Left lobe of liver (tissue), 2 donors: ENCODE data around the gene FAM120B. TPM values are rescaled to one million over a fixed set of nuclear protein-coding genes. Genes with fewer than 3 reads are reported as not detected.

Source experiments
- ATAC-seq: fragments of 200-7000 bp; cut with Tn5 transposase; one replicate; pipeline ENCODE4 v1.9.1; 2020; ENCODE audit warnings: mild to moderate bottlenecking, moderate library complexity
- DNase-seq: peaks from one replicate; pipeline ENCODE4 v3.0.0-alpha.2; 2020; ENCODE audit warnings: low spot score
- total RNA-seq: library from RNA; stranded (reverse); gene quantifications from one replicate; pipeline ENCODE4 v1.2.1, GENCODE V29; 2021
- donor health status: DM: no; HTN: no; CAD: no; lungs with moderate emphysema.
- donor health status: DM: no; HTN: yes; CAD: no.

FAM120B gene
- total RNA-seq, 1 donor from 2014 or later: 11.6 TPM

GRCh38 chr6:170272341-170273065, 34.1 kb upstream of the FAM120B start:
- ATAC-seq: no peak
- no peak for DNase-seq

- ATAC-seq: no peak
- no peak for DNase-seq
Measured at GRCh38 chr6:170273191-170273590, 33.4 kb upstream of the FAM120B start.

- no peak for DNase-seq
- no peak for ATAC-seq
Measured at GRCh38 chr6:170273681-170274080, 32.9 kb upstream of the FAM120B start.

GRCh38 chr6:170274713-170275560, 31.6 kb upstream of the FAM120B start:
- DNase-seq: no peak

GRCh38 chr6:170276369-170277057, 30.0 kb upstream of the FAM120B start:
- peak; percentile 72 for ATAC-seq
- DNase-seq: peak; percentile 84

More at GRCh38 chr6:170274713-170275560, 31.6 kb upstream of the FAM120B start:
- no peak for ATAC-seq

GRCh38 chr6:170277893-170278742, 28.4 kb upstream of the FAM120B start:
- ATAC-seq: no peak

GRCh38 chr6:170278743-170279094, 27.8 kb upstream of the FAM120B start:
- DNase-seq (no peak), ATAC-seq (no peak)

More at GRCh38 chr6:170277893-170278742, 28.4 kb upstream of the FAM120B start:
- DNase-seq: no peak

- no peak for ATAC-seq
- DNase-seq: no peak
Measured at GRCh38 chr6:170279426-170279825, 27.1 kb upstream of the FAM120B start.

- ATAC-seq (peak; percentile 60), DNase-seq (peak; percentile 72)
Measured at GRCh38 chr6:170279977-170280688, 26.4 kb upstream of the FAM120B start.

GRCh38 chr6:170280689-170281045, 25.9 kb upstream of the FAM120B start:
- ATAC-seq: no peak
- no peak for DNase-seq

GRCh38 chr6:170281331-170282292, 24.9 kb upstream of the FAM120B start:
- no peak for ATAC-seq
- DNase-seq: no peak

GRCh38 chr6:170282512-170283158, 23.9 kb upstream of the FAM120B start:
- no peak for ATAC-seq
- DNase-seq: no peak

- DNase-seq: no peak
- no peak for ATAC-seq
Measured at GRCh38 chr6:170283212-170284081, 23.1 kb upstream of the FAM120B start.

GRCh38 chr6:170284126-170284773, 22.3 kb upstream of the FAM120B start:
- DNase-seq: peak; percentile 37

GRCh38 chr6:170284866-170285469, 21.6 kb upstream of the FAM120B start:
- DNase-seq (peak; percentile 38), ATAC-seq (no peak)

More at GRCh38 chr6:170284126-170284773, 22.3 kb upstream of the FAM120B start:
- ATAC-seq: no peak

GRCh38 chr6:170285482-170285881, 21.1 kb upstream of the FAM120B start:
- DNase-seq: peak; percentile 30
- no peak for ATAC-seq
